NK-92 (cell line): Measurements from ENCODE around the gene FAN1.

ENCODE experiments used
- DNase-seq: peaks from one replicate; lab custom pipeline; 2025; ENCODE audit not compliant: unreplicated experiment; lab: John Stamatoyannopoulos, UW

FAN1 gene

GRCh38 chr15:30919877-30920550 is 16.3 kb downstream of the FAN1 start:
- DNase-seq: no peak

- no peak for DNase-seq
These were observed 17.4 kb downstream of the FAN1 start for GRCh38 chr15:30921106-30921505.

GRCh38 chr15:30921781-30922479 is 18.2 kb downstream of the FAN1 start:
- no peak for DNase-seq

GRCh38 chr15:30922480-30923311 is 19.0 kb downstream of the FAN1 start:
- DNase-seq: no peak

- DNase-seq: no peak
These were observed 19.7 kb downstream of the FAN1 start for GRCh38 chr15:30923429-30923828.

- DNase-seq: no peak
These were observed 20.6 kb downstream of the FAN1 start for GRCh38 chr15:30924353-30924752.

- no peak for DNase-seq
These were observed 22.0 kb downstream of the FAN1 start for GRCh38 chr15:30925686-30926085.

- DNase-seq: no peak
These were observed 22.4 kb downstream of the FAN1 start for GRCh38 chr15:30926161-30926560.

- DNase-seq: no peak
These were observed 23.5 kb downstream of the FAN1 start for GRCh38 chr15:30927148-30927761.

GRCh38 chr15:30928076-30928475 is 24.4 kb downstream of the FAN1 start:
- DNase-seq: no peak

GRCh38 chr15:30929064-30929669 is 25.5 kb downstream of the FAN1 start:
- DNase-seq: no peak

- no peak for DNase-seq
These were observed 26.3 kb downstream of the FAN1 start for GRCh38 chr15:30929982-30930381.

- DNase-seq: no peak
These were observed 26.7 kb downstream of the FAN1 start for GRCh38 chr15:30930422-30930821.

GRCh38 chr15:30933293-30933692 is 29.6 kb downstream of the FAN1 start:
- no peak for DNase-seq

GRCh38 chr15:30939161-30939560 is 35.4 kb downstream of the FAN1 start:
- no peak for DNase-seq

GRCh38 chr15:30940359-30940758 is 36.6 kb downstream of the FAN1 start:
- no peak for DNase-seq

- DNase-seq: no peak
These were observed 37.8 kb downstream of the FAN1 start for GRCh38 chr15:30941520-30941919.

GRCh38 chr15:30943654-30944335 is 40.1 kb downstream of the FAN1 start:
- DNase-seq: no peak

- DNase-seq: no peak
These were observed 49.5 kb downstream of the FAN1 start for GRCh38 chr15:30953183-30953582.

- no peak for DNase-seq
These were observed 50.1 kb downstream of the FAN1 start for GRCh38 chr15:30953731-30954378.
